Measurements from ENCODE around the gene KCNJ4.

KCNJ4 gene

GRCh38 chr22:38404419-38404818 lies 50.6 kb downstream of the KCNJ4 start:
- WGBS: 87% methylated on average over 6 of the region's 6 CpGs

GRCh38 chr22:38403812-38404211 lies 51.2 kb downstream of the KCNJ4 start:
- Histone ChIP-seq H4K8ac (ENCODE audit: low read length) (no peak overlapping the region), H3K14ac (ENCODE audit: low read length in 2 of 2) (no peak overlapping the region), H3K4me2 (ENCODE audit: low read length, poor library complexity, severe bottlenecking) (no peak overlapping the region), H3K4me3 (ENCODE audit: insufficient read depth in 1 of 2, low read depth in 1 of 2, low read length in 2 of 2) (no peak overlapping the region), H2AFZ (ENCODE audit: low read depth, low read length) (no peak overlapping the region), H3K4me1 (ENCODE audit: control insufficient read depth, insufficient read depth, low read depth, low read length) (peaks cover 7% of the 10 kb centered on the region), H3K9me3 (ENCODE audit: control insufficient read depth, low read length) (no peaks in the 10 kb centered on the region), H2BK120ac (ENCODE audit: low read depth, low read length) (no peak overlapping the region), H2BK15ac (ENCODE audit: low read depth, poor library complexity, severe bottlenecking) (no peak overlapping the region), H3K27ac (ENCODE audit: low read length, poor library complexity, severe bottlenecking) (no peak overlapping the region), H3K4ac (ENCODE audit: low read depth in 1 of 2, low read length in 2 of 2) (no peak overlapping the region), H2AK5ac (ENCODE audit: low read length, severe bottlenecking) (no peak overlapping the region), H4K91ac (ENCODE audit: low read length) (no peak overlapping the region), H3K36me3 (ENCODE audit: control insufficient read depth in 1 of 2, insufficient read depth in 2 of 2, low read depth in 1 of 2, low read length in 2 of 2) (no peaks in the 10 kb centered on the region), H3K9ac (ENCODE audit: low read length) (no peak overlapping the region), H2BK12ac (ENCODE audit: low read length in 2 of 2) (no peak overlapping the region), H3K27me3 (ENCODE audit: control insufficient read depth in 1 of 2, insufficient read depth in 1 of 2, low read length in 2 of 2) (peaks cover 12 to 23% of the 10 kb centered on the region in 2 experiments), H3K79me1 (replicated peaks; ENCODE audit: low read length, poor library complexity, severe bottlenecking) (no peaks in the 10 kb centered on the region), H3K23ac (ENCODE audit: low read length in 2 of 2) (no peak overlapping the region), H2BK5ac (ENCODE audit: low read depth, low read length, poor library complexity, severe bottlenecking) (no peak overlapping the region), H3K18ac (ENCODE audit: low read depth in 1 of 2, low read length in 2 of 2) (no peak overlapping the region)
- WGBS: 94% methylated on average over 8 of the region's 8 CpGs
- DNase-seq: no peak

More at GRCh38 chr22:38404419-38404818, 50.6 kb downstream of the KCNJ4 start:
- no peak overlapping the region for H2AFZ ChIP-seq (ENCODE audit: low read depth, low read length)
- no peak overlapping the region for H2BK5ac ChIP-seq (ENCODE audit: low read depth, low read length, poor library complexity, severe bottlenecking)
- no peak overlapping the region for H3K4me2 ChIP-seq (ENCODE audit: low read length, poor library complexity, severe bottlenecking)
- no peak overlapping the region for H3K23ac ChIP-seq (ENCODE audit: low read length in 2 of 2)
- no peak overlapping the region for H2BK15ac ChIP-seq (ENCODE audit: low read depth, poor library complexity, severe bottlenecking)
- peaks cover 12 to 23% of the 10 kb centered on the region in 2 experiments for H3K27me3 ChIP-seq (ENCODE audit: control insufficient read depth in 1 of 2, insufficient read depth in 1 of 2, low read length in 2 of 2)
- H2BK12ac ChIP-seq (ENCODE audit: low read length in 2 of 2): no peak overlapping the region
- H3K9ac ChIP-seq (ENCODE audit: low read length): no peak overlapping the region
- no peak for DNase-seq
- no peaks in the 10 kb centered on the region for H3K36me3 ChIP-seq (ENCODE audit: control insufficient read depth in 1 of 2, insufficient read depth in 2 of 2, low read depth in 1 of 2, low read length in 2 of 2)
- no peaks in the 10 kb centered on the region for H3K9me3 ChIP-seq (ENCODE audit: control insufficient read depth, low read length)
- H3K18ac ChIP-seq (ENCODE audit: low read depth in 1 of 2, low read length in 2 of 2): no peak overlapping the region
- H3K14ac ChIP-seq (ENCODE audit: low read length in 2 of 2): no peak overlapping the region
- no peak overlapping the region for H3K27ac ChIP-seq (ENCODE audit: low read length, poor library complexity, severe bottlenecking)
- no peak overlapping the region for H4K8ac ChIP-seq (ENCODE audit: low read length)
- H3K4me3 ChIP-seq (ENCODE audit: insufficient read depth in 1 of 2, low read depth in 1 of 2, low read length in 2 of 2): no peak overlapping the region
- no peak overlapping the region for H2AK5ac ChIP-seq (ENCODE audit: low read length, severe bottlenecking)
- H3K79me1 ChIP-seq (replicated peaks; ENCODE audit: low read length, poor library complexity, severe bottlenecking): no peaks in the 10 kb centered on the region
- H3K4ac ChIP-seq (ENCODE audit: low read depth in 1 of 2, low read length in 2 of 2): no peak overlapping the region
- no peak overlapping the region for H2BK120ac ChIP-seq (ENCODE audit: low read depth, low read length)
- peaks cover 7% of the 10 kb centered on the region for H3K4me1 ChIP-seq (ENCODE audit: control insufficient read depth, insufficient read depth, low read depth, low read length)
- no peak overlapping the region for H4K91ac ChIP-seq (ENCODE audit: low read length)

GRCh38 chr22:38402204-38402603 lies 52.8 kb downstream of the KCNJ4 start:
- no peak overlapping the region for H4K8ac ChIP-seq (ENCODE audit: low read length)
- H3K18ac ChIP-seq (ENCODE audit: low read depth in 1 of 2, low read length in 2 of 2): no peak overlapping the region
- 93% methylated on average over 6 of the region's 12 CpGs for WGBS
- no peak overlapping the region for H3K23ac ChIP-seq (ENCODE audit: low read length in 2 of 2)
- no peak overlapping the region for H2AFZ ChIP-seq (ENCODE audit: low read depth, low read length)
- no peak overlapping the region for H2BK120ac ChIP-seq (ENCODE audit: low read depth, low read length)
- no peak overlapping the region for H2AK5ac ChIP-seq (ENCODE audit: low read length, severe bottlenecking)
- H3K9me3 ChIP-seq (ENCODE audit: control insufficient read depth, low read length): no peaks in the 10 kb centered on the region
- H4K91ac ChIP-seq (ENCODE audit: low read length): no peak overlapping the region
- no peak overlapping the region for H3K4me3 ChIP-seq (ENCODE audit: insufficient read depth in 1 of 2, low read depth in 1 of 2, low read length in 2 of 2)
- H2BK15ac ChIP-seq (ENCODE audit: low read depth, poor library complexity, severe bottlenecking): no peak overlapping the region
- DNase-seq: no peak
- H2BK5ac ChIP-seq (ENCODE audit: low read depth, low read length, poor library complexity, severe bottlenecking): no peak overlapping the region
- H3K36me3 ChIP-seq (ENCODE audit: control insufficient read depth in 1 of 2, insufficient read depth in 2 of 2, low read depth in 1 of 2, low read length in 2 of 2): no peaks in the 10 kb centered on the region
- no peaks in the 10 kb centered on the region for H3K79me1 ChIP-seq (replicated peaks; ENCODE audit: low read length, poor library complexity, severe bottlenecking)
- no peak overlapping the region for H3K27ac ChIP-seq (ENCODE audit: low read length, poor library complexity, severe bottlenecking)
- peaks cover 12 to 23% of the 10 kb centered on the region in 2 experiments for H3K27me3 ChIP-seq (ENCODE audit: control insufficient read depth in 1 of 2, insufficient read depth in 1 of 2, low read length in 2 of 2)
- no peak overlapping the region for H3K14ac ChIP-seq (ENCODE audit: low read length in 2 of 2)
- no peak overlapping the region for H2BK12ac ChIP-seq (ENCODE audit: low read length in 2 of 2)
- peaks cover 7% of the 10 kb centered on the region for H3K4me1 ChIP-seq (ENCODE audit: control insufficient read depth, insufficient read depth, low read depth, low read length)
- H3K9ac ChIP-seq (ENCODE audit: low read length): no peak overlapping the region
- H3K4me2 ChIP-seq (ENCODE audit: low read length, poor library complexity, severe bottlenecking): no peak overlapping the region
- H3K4ac ChIP-seq (ENCODE audit: low read depth in 1 of 2, low read length in 2 of 2): no peak overlapping the region

- Histone ChIP-seq H3K27me3 (ENCODE audit: control insufficient read depth in 1 of 2, insufficient read depth in 1 of 2, low read length in 2 of 2) (peaks cover 12 to 23% of the 10 kb centered on the region in 2 experiments), H4K91ac (ENCODE audit: low read length) (no peak overlapping the region), H3K27ac (ENCODE audit: low read length, poor library complexity, severe bottlenecking) (no peak overlapping the region), H4K8ac (ENCODE audit: low read length) (no peak overlapping the region), H3K9me3 (ENCODE audit: control insufficient read depth, low read length) (no peaks in the 10 kb centered on the region), H2AK5ac (ENCODE audit: low read length, severe bottlenecking) (no peak overlapping the region), H3K36me3 (ENCODE audit: control insufficient read depth in 1 of 2, insufficient read depth in 2 of 2, low read depth in 1 of 2, low read length in 2 of 2) (no peaks in the 10 kb centered on the region), H3K23ac (ENCODE audit: low read length in 2 of 2) (peak overlapping the region in 1 of 2 experiments; percentile 91), H3K4ac (ENCODE audit: low read depth in 1 of 2, low read length in 2 of 2) (no peak overlapping the region), H3K14ac (ENCODE audit: low read length in 2 of 2) (no peak overlapping the region), H3K4me2 (ENCODE audit: low read length, poor library complexity, severe bottlenecking) (no peak overlapping the region), H3K9ac (ENCODE audit: low read length) (no peak overlapping the region), H3K4me1 (ENCODE audit: control insufficient read depth, insufficient read depth, low read depth, low read length) (peaks cover 9% of the 10 kb centered on the region), H2AFZ (ENCODE audit: low read depth, low read length) (no peak overlapping the region), H2BK12ac (ENCODE audit: low read length in 2 of 2) (no peak overlapping the region), H2BK15ac (ENCODE audit: low read depth, poor library complexity, severe bottlenecking) (no peak overlapping the region), H3K4me3 (ENCODE audit: insufficient read depth in 1 of 2, low read depth in 1 of 2, low read length in 2 of 2) (no peak overlapping the region), H2BK120ac (ENCODE audit: low read depth, low read length) (no peak overlapping the region), H3K79me1 (replicated peaks; ENCODE audit: low read length, poor library complexity, severe bottlenecking) (no peaks in the 10 kb centered on the region), H3K18ac (ENCODE audit: low read depth in 1 of 2, low read length in 2 of 2) (no peak overlapping the region), H2BK5ac (ENCODE audit: low read depth, low read length, poor library complexity, severe bottlenecking) (no peak overlapping the region)
- no peak for DNase-seq
- WGBS: 77% methylated on average over 9 of the region's 9 CpGs
Observed at GRCh38 chr22:38401336-38402084, 53.5 kb downstream of the KCNJ4 start.
